Stimulated activated CD4-positive, alpha-beta T cell treated with anti-CD3 and anti-CD28 coated beads, Interleukin-2, amount 100 ng/mL, for 48 hours (primary cell): ENCODE measurements around the gene ADAMTS17.

ENCODE experiments used
- DNase-seq, 2 donors: peaks; one replicate each; pipeline ENCODE4 v3.0.0-alpha.2; 2020

ADAMTS17 gene

DNA sequence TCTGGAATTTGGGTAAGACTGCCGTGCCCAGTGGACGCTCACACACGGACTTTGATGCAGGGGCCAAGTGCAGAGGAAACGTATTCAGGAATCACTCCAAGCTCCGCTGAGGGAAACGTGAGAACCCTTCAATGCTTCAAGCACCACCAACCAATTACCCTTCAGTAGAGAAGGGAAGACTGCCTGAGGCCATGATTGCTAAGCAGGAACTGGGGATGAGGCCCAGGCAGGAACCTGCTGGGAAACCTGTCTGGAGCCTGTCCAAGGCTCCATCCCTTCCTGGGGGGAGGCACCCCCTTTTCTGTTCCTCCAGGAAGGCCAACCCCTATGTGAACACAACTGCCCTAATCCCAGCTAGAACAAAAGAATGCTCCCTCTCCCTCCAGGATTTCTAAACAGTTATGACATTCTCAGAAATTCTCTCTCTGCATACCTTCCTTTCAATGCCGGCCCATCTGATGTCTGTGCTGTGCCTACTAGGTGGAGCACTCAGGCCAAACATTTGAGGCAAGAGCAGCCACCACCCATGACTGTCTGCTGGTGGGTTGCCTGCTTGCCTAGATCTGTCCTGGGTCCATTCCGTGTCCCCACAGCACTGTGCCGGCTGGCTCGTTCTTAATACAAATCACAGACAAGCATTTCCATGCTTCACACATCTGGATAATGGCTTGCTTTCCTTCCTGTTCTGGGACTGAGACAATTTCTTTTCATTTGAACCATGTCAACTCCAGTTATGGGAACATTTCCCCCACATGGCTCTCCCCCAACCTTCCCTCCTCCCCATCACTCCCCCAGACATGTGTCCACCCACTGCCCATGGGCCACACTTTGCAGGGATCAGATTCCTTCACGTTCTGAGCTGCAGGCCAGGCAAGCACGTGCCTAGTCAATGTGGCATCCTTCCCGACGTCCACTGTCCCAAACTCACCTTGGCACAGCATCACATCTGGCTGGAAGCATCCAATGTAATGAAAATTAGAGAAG, 149.4 kb downstream of the ADAMTS17 start:
- no peak for DNase-seq

DNA sequence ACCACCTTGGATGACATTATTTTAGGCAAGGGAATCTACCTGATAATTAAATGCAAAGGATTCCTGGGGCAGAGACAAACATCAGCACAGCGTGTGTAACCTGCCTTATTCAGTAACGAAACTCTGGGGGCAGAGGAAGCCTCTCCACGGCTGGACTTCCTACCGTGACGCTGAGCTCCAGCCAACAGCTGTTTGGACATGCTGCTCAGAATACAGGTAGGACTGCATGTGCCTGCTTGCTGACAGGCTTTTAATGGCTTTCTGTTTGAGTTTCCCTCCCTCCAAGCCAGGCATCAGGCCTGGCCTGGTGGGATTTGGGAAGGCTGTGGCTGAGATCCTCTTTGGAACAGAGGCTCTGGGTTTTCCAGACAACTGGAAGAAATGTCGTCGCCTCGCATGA, 150.6 kb downstream of the ADAMTS17 start:
- no peak for DNase-seq

DNA sequence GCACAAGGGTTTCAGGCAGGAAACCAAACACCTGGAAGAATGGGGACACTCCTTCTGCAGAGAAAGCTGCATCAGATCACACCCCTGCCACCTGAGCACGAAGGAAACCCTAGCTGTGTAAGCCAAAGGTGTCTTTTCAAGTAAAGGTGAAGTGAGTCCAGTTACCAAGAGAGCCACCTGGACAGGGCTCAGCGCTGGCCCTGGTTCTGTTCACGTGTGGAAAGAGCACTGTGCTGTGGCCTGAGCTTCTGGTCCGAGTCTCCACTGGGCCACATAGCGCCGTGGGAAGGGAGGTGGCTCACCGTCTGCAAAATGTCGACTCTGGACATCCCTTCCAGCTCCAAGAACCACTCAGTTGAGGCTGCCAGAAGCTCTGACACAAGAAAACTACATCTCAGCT, 151.1 kb downstream of the ADAMTS17 start:
- DNase-seq = no peak

DNA sequence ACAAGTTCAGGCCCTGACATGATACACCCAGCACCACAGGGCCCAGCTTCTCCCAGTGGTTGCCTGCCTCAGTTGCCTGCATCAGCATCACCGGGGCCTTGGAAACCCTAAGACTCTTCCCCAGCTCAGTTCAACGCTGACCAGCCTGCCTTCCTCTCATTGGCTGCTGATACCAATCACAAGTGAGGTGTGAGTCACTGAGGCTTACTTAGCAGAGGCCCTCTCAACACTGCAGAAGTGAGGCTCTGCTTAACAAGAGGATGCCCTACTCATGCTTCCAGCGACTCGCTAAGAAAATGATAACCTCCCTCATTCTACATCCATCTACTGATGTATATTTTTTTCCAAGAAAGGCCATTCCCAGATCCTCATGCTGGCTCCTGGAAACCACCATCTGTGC, 151.9 kb downstream of the ADAMTS17 start:
- no peak for DNase-seq

DNA sequence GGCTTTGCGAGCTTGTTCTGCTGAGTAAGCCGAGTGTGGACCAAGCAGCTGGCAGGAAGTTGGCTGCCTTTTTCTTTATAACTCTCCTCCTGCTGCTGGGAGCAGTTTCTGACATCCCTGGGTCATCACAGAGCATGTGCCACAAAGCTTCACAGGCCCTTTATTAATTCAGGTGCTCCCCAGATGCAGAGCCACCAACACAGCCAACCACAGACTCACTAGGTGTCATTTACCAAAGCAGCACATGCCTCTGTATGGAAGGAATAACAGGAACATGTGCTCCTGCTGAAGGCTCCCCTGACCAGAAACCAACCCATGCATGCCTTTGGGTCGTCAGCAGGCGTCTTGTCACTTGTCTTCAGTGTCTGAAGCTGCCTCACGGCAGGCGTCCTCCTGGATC, 152.5 kb downstream of the ADAMTS17 start:
- no peak for DNase-seq

DNA sequence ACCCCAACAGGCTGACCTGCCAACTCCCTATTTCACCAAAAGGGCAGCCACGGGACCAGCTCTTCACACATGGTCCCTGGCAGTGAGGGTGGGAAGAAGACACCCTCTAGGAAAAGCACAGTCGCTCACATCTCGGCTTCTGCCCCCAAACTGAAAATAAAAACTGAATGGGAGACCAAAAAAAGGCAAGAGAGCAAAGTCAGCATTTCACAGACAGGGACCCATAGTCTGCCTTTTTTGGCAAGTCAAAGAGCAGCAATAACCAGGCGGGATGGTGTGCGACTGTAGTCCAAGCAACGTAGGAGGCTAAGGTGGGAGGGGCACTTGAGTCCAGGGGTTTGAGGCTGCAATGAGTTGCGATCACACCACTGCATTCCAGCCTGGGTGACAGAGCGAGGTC, 154.1 kb downstream of the ADAMTS17 start:
- no peak for DNase-seq

DNA sequence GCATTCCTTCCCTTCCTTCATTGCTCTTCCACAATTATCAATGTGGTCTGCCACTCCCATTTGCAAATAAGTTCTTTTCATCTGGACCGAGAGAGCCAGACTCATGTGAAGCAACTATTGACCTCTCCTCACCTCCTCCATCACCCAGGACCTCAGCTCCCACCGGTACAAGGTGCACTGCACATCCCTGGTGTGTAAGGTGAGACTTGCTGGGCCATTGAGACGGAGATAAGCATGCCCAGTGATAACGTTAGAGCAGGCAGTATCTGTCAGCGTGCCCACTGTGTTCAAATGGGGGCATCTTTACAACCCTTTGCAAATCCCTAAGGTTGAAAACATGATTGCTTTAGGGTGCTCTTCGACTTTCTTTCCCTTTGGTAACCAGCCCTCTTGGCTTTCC, 154.8 kb downstream of the ADAMTS17 start:
- DNase-seq = no peak

DNA sequence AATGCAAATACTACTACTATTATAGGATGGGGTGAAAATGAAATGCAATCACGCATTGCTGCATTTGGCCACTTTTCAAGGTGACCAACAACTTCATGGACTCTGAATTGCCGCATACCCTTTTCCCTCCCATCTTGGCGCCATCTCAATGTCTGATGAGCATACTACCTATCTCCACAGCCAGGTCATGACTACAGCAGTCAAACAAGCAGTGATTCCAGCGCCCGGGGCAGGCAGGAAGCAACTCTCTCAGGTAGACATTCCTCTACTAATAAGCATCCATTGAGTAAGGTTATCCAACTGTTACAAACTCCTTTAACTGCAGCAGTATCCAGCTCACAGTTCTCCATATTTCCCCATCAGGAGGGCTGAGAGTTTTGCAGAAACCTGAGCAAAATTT, 155.4 kb downstream of the ADAMTS17 start:
- DNase-seq = no peak

DNA sequence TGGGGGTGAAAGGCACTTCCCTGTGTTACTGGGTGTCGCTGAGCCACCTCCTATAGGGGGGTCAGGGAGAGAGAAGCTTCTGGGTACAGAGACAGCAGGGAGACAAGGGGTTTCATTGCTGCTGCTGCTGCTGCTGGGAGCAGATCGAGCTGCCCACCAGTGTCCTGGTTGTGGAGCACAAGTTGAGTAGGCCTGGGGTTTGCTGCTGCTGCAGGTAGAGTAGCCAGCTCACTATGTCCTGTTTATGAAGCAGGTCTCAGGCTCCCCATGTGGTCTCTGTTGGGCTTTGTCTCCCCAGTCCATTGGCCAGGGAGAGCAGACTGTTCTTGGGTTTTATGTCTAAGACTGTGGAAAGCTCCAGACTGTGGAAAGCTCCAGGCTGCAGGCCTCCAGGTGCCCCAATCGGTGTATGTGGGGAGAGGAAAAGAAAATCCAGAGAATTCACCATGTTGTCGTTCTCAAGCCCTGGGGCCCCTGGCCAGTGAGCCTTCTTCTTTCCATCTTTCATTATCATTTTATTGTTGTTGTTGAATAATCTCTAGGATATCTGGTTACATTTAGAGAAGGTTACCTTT, 157.8 kb downstream of the ADAMTS17 start:
- no peak for DNase-seq

DNA sequence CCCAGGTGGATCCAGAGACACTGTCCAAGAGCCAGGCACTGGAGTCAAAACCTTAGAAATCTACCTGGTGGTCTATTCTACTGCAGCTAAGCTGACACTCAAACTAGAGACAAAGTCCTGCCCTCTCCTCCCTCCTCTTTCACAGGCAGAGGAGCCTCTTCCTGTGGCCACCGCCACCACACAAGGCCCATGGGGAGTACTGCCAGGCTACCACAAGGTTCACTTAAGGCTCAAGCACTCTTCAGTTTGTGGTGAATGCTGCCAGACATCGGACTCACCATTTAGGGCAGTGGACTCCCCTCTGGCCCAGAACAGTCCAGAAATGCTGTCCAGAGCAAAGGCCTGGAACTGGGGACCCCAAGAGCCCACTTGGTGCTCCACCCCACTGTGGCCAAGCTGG, 160.9 kb downstream of the ADAMTS17 start:
- no peak for DNase-seq

DNA sequence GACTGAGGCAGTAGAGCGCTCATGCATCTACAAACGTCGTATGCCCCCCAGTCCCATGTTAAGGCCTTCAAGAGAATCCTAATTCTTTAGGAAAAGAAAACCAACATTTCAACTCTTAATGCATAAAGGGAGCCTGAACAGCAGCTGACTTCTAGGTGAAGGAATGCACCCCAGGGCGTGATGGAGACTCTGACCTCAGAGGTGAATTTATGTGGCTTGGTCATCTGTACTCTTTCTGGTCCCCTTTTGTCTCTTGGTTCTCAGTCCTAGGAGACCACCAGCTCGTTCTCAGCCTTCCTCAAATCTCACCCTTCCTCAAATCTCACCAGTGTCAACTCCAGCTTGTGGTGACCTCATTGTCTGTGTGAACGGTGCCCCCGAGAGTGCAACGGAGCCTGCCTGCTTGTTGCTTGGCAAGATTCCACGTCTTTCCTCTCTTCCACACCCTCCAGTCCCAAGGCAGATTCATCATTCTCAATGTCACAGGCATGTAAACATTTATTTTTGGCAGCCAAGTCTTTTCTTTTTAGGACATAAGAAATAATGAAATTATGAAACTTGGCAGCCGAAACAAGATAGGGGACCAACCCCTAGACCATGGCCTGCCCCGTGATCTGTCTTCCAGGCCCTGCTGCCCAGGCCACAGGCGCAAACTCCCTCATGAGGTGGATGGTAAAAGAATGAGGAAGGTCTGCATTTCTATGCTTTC, 166.2 kb downstream of the ADAMTS17 start:
- DNase-seq = no peak

DNA sequence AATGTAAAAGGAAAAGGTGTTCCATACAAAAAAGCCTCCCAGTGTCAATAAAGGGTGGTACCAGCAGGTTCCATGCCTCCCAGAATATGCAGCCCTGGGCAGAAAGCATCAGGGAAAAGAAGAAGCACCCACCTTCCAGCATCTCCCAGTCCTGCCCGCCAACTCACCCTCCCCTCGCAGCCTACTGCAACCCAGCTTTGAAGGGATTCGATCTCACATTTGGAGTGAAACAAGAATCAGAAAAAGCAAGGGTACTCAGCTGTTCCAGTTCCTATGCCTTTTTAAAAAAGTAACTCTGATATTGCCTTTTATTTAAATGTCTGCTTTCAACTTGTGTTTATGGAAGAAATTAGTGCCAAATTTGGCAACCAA, 166.9 kb downstream of the ADAMTS17 start:
- DNase-seq = no peak

DNA sequence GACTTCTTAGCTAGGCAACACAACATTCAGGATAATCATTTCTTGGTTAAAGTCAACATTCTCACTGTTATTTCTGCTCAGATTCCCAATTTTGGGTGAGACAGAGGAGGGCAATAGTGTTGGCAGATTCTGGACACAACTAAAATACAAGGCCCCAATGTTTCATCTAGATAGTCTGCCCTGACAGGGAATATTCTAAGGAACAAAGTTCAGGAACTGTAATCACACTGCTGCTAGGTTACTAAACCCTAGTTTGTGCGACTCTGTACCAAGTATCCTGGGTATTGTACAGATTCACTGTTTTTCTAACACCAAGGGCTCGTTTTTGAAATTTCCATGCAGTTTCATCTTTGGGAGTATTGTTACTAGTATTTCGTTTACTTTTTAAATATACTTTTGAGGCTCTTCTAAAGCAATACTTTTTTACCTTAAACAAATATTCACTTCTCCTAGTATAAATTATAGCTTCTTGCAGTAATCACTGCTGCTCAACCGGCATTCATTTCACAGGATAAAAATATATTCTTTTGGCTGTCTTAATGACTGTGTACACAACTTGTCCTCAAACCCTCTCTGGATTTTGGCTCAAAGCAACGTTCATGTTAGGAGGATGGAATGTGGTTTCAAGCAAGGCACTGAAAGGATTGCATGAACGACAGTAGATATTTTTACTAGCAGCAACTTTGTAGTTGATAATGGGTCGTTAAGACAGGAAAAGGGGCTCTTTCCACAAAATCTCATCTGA, 167.4 kb downstream of the ADAMTS17 start:
- DNase-seq = no peak

DNA sequence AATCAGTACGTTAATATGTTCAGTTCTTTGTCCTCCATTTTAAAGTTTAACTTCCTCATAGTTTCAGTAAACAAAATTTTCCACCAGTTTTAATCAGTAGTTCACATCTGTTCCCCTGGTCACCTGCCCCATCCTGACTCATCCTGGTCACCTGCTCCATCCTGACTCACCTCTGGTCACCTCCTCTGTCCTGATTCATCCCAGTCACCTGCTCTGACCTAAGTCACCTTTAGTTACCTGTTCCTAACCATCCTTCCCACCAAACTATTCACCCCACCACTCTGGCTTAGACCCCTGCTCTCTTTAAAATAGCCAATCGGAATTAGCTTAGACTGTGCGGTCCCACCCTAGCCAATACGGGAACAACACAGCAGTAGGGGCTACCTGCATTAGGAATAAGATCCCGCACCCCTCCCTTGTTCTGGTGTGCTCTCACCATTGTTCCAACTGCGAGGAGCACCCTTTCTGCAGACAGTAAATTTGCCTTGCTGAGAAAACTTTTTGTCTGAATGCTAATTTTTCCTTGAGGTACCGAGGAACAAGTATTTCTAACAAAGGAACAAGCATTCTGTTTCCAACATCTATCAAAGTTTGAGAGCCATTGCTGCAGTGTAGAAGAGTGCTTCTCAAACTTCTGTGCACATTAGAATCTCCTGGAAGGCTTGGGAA, 169.3 kb downstream of the ADAMTS17 start:
- no peak for DNase-seq

DNA sequence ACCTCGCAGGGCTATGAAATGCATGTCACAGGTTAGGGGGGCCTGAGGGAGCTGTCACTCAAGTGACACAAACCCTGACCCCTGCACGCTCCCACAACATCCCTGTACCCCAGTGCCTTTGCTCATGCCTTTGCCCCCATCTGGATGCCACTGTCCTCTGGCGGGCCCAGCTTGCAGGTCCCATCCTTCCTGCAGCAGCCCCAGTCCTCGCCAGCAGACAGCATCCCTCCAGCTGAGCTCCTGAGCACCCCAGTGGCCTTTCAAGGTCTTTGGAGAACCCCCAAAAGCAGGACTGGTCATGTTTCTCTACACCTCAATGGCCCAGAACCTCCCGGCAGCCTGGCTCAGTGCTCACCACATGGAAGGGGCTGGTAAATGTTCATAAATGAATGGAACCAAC, 170.4 kb downstream of the ADAMTS17 start:
- no peak for DNase-seq

DNA sequence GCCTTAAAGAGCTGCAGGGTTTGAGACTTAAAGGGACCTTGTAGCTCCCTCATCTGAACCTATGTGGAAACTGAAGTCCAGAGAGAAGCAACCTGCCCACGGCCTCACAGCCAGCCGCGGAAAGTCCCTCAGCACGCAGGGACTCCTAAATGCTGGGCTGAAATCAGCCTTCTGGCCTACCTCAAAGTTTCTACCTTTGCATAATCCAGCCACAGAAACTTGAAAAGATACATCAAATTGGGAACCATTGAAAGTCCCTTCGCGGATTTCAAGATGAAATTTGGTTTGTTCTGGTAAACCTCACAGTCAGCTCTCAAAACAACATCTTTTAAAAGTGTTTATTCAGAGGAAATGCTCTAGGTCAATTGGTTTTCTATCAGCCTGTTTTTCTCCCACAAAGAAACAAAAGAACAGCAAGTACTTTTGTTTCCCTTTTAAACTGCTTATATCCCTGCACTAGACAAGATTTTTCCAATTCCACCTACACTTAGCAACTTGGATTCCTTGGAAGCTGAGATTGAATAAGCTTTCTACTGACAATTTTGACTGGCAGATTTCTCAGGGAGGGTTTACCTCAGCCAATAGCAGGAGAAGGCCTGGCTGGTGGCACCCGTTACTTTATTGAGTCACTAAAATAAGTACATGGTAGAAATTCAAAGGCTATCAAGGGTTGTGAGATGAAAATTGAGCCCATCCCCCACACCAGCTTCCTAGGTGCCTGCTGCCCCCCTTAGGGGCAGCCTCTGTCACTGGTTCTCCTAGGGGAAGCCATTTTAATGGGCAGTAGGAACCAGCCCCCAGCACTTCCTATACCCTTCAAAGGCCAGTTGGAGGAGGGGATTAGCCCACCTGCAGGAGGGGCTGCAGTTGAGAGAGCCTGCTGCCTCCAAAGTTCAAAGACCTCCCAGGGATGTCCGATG, 171.2 kb downstream of the ADAMTS17 start:
- DNase-seq = peak; percentile 7 to 17

DNA sequence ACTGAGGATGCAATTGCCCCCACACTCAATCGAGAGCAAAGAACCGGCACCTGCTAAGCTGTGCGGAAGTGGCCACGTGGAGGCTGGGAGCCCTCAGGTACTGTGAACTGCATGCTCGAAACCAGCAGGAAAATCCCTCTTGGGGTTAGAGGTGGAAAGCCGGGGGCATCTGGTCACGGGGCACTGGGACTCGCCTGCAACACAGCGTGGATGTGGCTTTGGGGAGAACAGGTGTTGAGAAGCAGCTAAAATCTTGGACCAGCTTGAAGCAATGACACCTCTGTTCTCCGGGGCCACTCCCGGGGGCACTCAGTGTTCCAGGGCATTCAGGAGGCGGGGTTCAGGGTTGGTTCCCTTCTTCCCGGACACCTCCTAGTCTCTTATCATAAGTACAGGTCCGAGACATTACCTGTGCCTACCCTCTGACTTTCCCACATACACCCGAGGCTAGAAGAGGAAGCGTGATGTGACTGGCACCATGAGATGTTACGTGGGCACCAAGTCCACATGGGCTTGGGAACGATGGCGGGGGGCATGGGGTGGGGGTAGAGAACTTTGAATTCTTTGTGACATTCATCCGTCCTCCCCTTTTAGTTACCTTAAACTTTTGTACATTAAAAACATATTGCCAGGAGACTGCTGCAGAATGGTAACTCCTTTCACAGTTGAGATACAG, 172.0 kb downstream of the ADAMTS17 start:
- no peak for DNase-seq

DNA sequence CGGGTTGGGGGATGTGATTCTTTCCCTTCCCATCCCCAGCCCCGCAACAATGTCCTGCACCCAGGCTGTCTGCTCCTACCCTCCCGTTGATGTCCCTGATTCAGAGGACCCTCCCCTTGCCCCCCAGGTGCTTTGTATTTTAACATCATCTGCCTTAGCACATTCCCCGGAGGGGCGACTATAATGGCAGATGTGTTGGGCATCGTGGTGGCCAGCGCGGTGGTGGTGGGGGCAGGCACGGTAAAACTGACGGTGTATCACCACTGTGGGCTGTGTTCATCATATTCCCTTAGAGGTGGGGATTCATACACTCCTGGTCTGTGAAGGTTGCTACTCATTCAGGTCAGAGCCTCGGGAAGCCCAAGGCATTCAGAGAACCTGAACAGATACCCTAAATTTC, 173.0 kb downstream of the ADAMTS17 start:
- no peak for DNase-seq

DNA sequence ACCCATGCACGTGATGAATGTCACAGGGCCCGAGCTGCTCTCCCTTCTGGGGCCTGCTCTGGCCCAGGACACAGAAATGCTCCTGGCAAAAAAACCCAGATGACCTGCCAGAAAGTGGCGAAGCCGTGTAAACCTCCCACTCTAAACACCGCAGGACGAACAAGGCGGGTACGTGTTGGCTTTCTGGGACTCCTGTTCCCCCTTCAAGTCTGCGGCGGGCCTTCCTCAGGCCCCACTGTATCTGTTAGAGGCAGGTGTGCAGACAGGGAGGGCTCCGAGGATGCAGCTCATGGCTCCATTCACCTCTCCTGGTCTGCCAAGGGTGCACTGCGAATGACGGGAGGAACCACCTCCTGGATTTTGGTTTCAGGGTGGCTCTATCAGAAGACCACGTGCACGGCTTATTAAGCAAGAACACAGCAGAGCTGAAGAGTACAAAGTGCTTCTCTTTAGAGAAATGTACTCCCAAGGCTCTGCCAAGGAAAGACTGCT, 173.8 kb downstream of the ADAMTS17 start:
- no peak for DNase-seq

DNA sequence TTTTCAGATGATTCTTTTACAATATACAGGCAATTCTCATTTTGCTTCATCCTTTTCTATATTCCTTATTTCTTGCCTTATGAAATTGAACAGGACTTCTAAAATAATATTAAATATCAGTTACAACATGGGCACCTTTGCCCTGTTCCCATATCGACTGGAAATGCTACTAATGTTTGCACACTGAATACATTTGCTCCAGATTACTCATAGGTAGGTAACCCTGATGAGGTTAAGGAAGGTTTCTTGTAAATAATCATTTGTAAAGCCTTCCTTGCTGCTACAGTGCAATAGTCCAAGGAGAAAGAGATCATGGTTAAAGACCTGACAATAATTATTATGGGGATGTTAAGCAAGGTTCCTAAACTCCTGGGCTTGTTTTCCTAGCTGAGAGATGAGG, 175.5 kb downstream of the ADAMTS17 start:
- no peak for DNase-seq

DNA sequence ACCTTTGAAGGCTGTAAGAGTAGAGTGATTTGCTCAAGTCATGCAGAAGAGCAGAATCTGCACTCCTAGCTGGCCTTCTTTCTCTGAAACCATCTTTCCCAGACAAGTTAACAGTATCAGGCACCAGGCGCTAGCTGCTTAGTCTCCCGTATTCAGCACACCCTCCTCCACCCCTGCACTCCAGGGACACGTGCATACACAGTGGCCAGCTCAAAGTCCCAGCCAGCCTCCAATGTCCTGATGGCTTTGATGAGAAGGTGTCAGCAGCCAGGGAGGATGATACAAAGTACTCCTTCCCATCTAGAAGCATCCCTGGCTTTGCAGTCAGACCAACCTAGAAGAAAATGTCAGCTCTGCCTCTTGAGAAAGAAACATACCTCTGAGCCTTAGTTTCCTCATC, 177.8 kb downstream of the ADAMTS17 start:
- no peak for DNase-seq
